ENCODE results near the gene RFC5.

DNA sequence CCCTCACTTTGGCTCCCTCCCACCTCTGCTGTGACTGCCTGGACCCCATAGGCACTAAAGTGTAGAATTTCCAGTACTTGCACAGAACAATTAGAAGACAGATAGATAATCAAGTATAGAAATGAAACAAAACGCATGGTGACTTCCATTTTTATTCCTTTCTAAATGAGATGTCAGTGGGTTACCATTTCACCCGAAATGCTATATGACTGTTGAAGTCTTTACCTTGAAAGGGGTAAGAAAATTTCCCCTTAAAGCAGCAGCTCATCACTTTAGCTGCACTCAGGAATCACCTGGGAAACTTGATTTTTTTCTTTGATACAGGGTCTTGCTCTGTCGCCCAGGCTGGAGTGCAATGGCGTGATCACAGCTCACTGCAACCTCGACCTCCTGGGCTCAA lies 35.2 kb upstream of the RFC5 start:
- TF ChIP-seq, protein P1, sequence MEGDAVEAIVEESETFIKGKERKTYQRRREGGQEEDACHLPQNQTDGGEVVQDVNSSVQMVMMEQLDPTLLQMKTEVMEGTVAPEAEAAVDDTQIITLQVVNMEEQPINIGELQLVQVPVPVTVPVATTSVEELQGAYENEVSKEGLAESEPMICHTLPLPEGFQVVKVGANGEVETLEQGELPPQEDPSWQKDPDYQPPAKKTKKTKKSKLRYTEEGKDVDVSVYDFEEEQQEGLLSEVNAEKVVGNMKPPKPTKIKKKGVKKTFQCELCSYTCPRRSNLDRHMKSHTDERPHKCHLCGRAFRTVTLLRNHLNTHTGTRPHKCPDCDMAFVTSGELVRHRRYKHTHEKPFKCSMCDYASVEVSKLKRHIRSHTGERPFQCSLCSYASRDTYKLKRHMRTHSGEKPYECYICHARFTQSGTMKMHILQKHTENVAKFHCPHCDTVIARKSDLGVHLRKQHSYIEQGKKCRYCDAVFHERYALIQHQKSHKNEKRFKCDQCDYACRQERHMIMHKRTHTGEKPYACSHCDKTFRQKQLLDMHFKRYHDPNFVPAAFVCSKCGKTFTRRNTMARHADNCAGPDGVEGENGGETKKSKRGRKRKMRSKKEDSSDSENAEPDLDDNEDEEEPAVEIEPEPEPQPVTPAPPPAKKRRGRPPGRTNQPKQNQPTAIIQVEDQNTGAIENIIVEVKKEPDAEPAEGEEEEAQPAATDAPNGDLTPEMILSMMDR (IDR thresholded peaks at IDR 0.05): no peak
- TF ChIP-seq POLR2A (IDR thresholded peaks at IDR 0.05) (no peak), EP300 (IDR thresholded peaks at IDR 0.05) (no peak)

Data from tibial nerve (tissue), 4 donors.